HG02763 (cell line): ENCODE results near the gene FERMT3.
A peak's percentile ranks its signal among the peaks of the same experiment; 100 is the strongest.
"Not testable (repeated sequence)": the region's sequence is repeated elsewhere in the genome, so short reads cannot be mapped to it uniquely, and the experiment has no call there.

ENCODE experiments used
- ATAC-seq: cut with Tn5 transposase; IDR thresholded peaks from one replicate; pipeline ENCODE4 v1.9.1; 2021; ENCODE audit warnings: mild to moderate bottlenecking, moderate library complexity; ENCODE audit not compliant: unreplicated experiment

The FERMT3 gene

DNA sequence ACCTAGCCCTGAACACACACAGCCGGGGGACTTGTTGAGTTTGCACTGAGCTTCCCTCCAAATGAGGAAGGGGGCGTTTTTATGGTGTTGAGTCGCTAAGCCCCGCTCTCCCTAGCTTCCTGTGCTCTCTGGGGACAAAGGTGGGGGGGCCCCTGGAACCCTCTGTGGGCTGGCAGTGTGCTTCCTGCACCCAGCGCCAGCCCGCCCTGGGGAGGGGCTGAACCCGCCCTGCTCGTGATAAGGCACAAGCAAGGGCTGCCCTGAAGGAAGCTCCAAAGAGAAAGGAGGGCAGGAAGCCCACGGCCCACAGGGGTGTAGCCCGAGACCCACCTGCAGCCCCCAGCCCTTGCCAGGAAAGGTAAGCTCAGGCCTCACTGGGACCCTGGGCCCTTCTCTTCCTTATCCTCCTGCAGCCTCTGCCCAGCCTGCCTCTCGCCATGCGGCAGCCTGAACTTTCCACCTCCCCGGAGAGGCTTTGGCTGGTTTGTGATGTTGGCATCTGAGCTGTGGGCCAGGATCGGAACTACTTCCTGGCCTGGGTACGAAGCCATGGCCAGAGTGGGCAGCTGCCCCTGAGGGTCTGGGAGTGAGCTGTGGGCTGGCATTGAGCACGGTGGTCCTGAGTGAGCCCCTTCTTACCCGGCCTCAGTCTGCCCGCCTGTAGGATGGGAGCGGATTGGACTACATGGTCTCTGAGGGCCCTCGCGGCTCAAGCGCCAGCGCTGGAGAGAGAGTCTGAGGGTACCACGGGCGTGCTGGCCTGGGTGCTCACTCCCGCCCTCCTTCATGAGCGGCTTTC is at the start of gene FERMT3:
Gene FERMT3, plus strand, starts transcription at position 265 of the 799 bp plus-strand sequence. CDS start 644 bp downstream, outside the sequence.
- ATAC-seq = no peak

DNA sequence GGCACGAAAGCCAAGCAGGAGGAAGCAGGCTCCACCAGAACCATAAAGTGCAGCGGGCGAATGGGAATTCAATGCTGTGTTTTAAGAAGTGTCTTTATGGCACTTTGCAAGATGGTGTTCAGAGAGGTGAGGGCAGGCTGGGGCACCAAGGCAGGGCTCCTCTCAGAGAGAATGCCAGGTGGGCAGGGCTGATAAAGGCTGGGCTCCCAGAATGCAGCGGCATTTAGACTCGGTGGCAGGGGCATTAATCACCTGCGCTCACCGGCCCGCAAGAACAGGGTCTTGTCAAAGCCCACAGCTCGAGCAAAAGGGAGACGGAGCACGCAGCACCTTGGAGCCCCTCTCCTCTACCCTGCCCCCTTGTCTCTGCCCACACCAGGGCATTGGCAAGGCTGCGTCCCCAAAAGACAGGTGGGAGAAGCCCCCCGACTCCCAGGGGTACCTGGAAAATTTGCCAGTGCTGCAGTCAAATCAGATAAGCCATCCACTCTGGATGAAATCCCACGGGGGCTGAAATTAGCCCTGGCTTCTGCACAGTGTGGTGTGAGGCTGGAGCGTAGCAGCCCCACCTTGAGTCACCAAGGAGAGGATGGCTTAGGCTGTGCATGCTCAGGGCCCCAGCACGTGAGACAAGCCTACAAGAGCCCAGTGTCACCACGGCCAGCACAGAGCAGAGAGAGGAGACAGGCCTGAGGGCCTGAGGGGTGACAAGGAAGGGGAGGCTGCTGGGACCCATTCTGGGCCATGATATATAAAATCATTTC is 48.7 kb upstream of the FERMT3 start:
- ATAC-seq = no peak

DNA sequence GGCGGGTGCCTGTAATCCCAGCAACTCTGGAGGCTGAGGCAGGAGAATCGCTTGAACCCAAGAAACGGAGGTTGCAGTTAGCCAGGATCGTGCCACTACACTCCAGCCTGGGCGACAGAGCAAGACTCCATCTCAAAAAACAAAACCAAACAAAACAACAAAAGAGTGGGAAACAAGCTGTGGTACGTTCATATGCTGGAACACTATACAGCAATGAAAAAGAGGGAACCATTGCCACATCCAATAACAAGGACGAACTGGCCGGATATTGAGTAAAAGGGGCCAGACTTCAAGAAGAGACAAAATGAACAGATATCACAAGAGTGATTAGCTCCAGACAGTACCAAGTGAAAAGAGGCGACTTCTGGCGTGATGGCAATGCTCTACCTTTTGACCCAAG is 45.5 kb upstream of the FERMT3 start:
- no peak for ATAC-seq

DNA sequence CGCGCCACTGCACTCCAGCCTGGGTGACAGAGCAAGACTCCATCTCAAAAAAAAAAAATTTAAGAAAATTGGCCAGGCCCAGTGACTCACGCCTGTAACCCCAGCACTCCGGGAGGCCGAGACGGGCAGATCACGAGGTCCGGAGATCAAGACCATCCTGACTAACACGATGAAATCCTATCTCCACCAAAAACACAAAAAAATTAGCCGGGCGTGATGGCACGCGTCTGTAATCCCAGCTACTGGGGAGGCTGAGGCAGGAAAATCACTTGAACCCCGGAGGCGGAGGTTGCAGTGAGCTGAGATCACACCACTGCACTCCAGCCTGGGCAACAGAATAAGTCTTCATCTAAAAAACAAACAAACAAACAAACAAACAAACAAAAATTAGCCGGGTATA is 43.8 kb upstream of the FERMT3 start:
- ATAC-seq = not testable (repeated sequence)

- no peak for ATAC-seq
Observed at GRCh38 chr11:64163951-64164350, 42.6 kb upstream of the FERMT3 start.

DNA sequence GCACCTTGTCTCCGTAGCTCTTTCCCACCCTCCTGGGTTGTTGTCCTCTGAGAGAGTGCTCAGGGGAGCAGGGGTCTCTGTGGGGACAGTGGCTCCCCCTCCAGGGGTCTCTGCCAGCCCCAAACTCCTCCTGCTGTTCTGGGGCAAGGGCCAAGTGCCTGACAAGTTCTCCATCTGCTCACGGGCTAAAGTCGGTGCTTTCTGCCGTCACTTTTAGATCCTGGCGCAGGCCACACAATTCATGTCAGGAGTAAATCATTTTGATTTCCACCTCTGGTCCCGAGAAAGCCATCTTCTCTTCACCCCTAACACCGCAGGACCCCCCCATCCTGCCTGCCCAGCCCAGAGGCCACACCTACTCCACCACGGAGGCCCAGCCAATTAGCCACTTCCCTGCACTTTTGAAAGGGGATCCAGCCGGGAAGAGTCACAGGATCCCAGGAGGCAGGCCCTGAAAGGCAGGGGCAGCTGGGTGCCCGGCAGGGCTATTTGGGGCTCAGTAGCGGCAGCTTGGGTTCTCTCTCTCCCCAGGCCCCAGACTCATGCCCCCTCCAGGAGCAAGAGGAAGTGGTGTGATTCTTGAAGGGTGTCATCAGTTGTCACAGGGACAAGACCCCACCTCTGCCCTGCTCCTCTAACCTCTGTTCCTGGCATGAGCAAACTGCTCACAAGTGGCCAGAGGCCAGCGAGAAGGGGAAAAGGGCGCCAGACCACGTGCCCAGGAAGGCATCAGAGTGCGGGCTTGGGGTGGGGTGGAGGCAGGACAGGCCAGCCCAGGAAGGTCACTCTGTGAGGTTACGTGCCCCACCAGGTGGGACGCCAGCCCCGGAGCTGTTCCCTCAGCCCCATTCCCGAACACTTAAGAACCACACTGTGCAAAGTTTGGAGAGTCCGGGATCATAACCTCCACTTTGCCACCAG is 41.9 kb upstream of the FERMT3 start:
- no peak for ATAC-seq

- ATAC-seq = peak; percentile 15
Observed at GRCh38 chr11:64165481-64165841, 41.1 kb upstream of the FERMT3 start.

- ATAC-seq = peak; percentile 76
Observed at GRCh38 chr11:64165842-64166635, 40.5 kb upstream of the FERMT3 start, which contains the start of gene MACROD1. TSS of gene MACROD1 (minus strand) at chr11:64166113. CDS start at chr11:64165994, 119 bp downstream.

GRCh38 chr11:64170419-64170818 is 36.1 kb upstream of the FERMT3 start:
- no peak for ATAC-seq

DNA sequence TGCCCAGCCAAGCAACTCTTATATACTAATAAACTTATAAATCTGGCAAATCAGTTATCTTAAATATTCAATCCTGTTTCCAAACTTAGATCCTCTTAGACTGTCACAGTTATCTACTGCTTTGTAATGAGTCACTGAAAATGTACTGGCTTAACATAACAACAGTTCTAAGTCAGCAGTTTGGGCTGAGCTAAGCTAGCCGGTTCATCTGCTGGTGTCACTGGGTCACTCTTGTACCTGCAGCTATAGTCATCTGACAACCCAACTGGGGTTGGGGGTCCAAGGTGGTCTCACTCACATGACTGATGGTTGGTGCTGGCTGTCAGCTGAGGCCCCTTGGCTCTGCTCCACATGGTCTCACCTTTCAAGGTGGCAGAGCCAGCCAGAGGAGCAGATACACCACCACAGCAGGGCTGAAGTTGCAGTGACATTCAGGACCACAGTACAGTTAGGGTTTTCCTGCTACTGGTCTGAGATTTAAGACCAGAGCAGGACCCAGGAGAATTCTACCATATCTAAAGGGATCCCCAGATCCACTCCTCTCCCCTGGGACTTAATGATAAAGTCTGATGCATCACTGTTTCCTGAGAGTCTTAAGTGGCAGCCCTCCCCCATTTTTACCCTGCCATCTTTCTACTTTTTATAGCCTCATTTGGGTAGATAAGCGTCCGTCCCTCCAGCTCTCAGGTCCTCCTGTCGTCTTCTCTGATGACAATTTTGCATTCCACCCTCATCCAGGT is 32.7 kb upstream of the FERMT3 start:
- ATAC-seq = no peak

- no peak for ATAC-seq
Observed at GRCh38 chr11:64176751-64177150, 29.8 kb upstream of the FERMT3 start.

GRCh38 chr11:64178203-64178602 is 28.3 kb upstream of the FERMT3 start:
- no peak for ATAC-seq

DNA sequence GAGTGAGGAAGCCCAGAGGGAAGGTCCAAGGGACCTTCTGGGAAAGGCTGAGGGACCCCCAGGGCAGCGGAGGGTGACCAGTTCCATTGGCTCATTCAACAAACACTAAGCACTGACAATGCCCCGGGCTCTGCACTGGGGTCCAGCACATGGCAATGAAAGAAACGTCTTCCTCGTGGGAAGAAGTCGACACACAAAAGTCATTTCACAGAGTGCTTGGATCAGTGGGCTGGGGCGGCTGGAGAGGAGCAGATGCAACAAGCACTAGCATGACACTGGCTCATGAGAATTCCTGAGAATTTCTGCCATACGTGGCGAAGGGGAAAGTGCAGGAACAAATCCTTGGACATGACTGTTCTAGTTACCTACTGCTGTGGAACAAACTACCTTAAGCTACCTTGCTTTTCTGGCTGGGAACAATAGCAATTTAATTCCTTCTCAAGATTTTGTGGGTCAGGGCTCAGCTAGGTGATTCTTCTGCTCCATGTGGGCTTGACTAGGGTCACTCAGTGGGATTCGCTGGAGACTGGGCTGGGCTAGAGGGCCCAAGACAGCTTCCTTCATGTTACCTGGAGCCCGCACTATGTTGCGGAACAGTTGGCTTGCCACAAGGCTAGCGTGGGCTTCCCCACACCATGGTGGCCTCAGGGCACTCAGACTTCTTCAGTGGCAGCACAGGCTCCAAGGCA is 27.4 kb upstream of the FERMT3 start:
- ATAC-seq = no peak

GRCh38 chr11:64180891-64181290 is 25.6 kb upstream of the FERMT3 start:
- ATAC-seq = no peak

DNA sequence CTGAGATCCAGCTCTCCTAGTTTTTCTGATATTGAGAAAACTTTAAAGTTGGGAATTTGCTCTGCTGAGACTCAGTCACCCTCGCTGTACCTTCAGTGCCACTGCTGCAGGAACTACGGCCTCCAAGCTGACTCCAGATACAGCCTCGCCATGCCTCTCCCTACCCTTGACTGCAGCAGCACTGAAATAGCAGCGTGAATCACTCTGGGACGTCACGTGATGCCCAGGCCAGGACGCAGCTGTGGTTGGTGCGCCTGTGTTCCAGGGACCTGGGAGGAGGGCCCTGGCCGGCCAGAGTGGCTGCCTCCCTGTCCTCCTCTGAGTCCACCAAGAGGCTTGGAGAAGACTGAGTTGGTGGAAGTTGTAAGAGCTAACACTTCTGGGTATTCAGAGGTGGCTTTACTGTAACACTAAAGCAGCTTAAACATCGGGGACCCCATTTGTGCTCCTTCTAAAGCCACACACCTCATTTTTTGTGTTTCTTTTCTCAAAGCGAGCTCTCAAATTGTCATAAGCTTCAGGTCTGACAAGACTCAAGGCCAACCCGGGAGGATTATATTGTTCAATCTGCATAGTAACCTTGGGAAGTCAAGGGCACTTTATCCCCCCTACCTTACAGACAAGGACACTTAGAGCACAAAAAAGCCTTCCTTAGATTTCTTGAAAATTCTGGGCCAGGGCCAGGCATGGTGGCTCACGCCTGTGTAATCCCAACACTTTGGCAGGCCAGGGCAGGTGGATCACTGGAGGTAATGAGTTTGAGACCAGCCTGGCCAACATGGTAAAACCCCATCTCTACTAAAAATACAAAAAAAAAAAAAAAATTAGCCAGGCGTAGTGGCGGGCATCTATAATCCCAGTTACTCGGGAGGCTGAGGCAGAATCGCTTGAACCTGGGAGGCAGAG is 24.8 kb upstream of the FERMT3 start:
- ATAC-seq = no peak

DNA sequence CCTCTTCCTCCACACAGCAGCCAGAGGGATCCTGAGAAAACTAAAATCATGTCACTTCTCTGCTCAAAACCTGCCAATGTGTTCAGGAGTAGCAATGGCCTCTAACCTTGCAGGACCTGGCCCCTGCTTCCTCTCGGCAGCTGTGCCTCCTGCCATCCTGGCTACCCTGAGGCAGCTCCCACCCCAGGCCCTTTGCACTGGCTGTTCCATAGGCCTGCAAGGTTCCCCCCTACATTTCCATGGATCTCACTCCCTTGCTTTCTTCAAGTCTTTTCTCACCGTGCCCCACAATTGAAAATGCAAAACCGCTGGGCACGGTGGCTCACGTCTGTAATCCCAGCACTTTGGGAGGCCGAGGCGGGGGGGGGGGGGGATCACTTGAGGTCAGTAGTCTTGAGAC is 22.6 kb upstream of the FERMT3 start:
- ATAC-seq = no peak

- ATAC-seq = peak; percentile 3
Observed at GRCh38 chr11:64185175-64185692, 21.3 kb upstream of the FERMT3 start.
